Activated naive CD4-positive, alpha-beta T cell treated with anti-CD3 and anti-CD28 coated beads, Interleukin-2, amount 50 U/mL, for 72 hours (primary cell): ENCODE data around the gene CCDC152. TPM values are rescaled to one million over a fixed set of nuclear protein-coding genes. Genes with fewer than 3 reads are reported as not detected.
"Not testable (repeated sequence)": the region's sequence is repeated elsewhere in the genome, so short reads cannot be mapped to it uniquely, and the experiment has no call there.

Experiments
- ATAC-seq, 2 donors: fragments of 150-1000 bp; cut with Tn5 transposase; 2 replicates each; pipeline ENCODE4 v1.10.0; 2021; ENCODE audit warnings: mild to moderate bottlenecking in 2 of 2, moderate library complexity in 2 of 2
- DNase-seq, 2 donors: peaks; one replicate each; pipeline ENCODE4 v3.0.0; 2021 to 2022; ENCODE audit warnings: low spot score in 2 of 2
- H3K27ac Mint-ChIP-seq, 2 donors: one replicate each; pipeline ENCODE4 v1.8.0; 2022; ENCODE audit warnings: mild to moderate bottlenecking in 2 of 2, mixed read lengths in 2 of 2
- H3K36me3 Mint-ChIP-seq, 2 donors: one replicate each; pipeline ENCODE4 v1.8.0; 2022; ENCODE audit warnings: mixed read lengths in 2 of 2
- H3K9me3 Mint-ChIP-seq, 2 donors: one replicate each; pipeline ENCODE4 v1.8.0; 2022; ENCODE audit warnings: mixed read lengths in 2 of 2
- total RNA-seq, 2 donors: library from RNA; stranded (reverse); gene quantifications; one replicate each; pipeline ENCODE4 v1.2.3, GENCODE V29; 2022

Gene CCDC152
- total RNA-seq, 2 donors from 2014 or later: 1.3 to 9.0 TPM

- Mint-ChIP-seq H3K36me3 (no peaks in the 10 kb centered on the region), H3K9me3 (no peaks in the 10 kb centered on the region), H3K27ac (no peak overlapping the region)
- DNase-seq (no peak), ATAC-seq (no peak)
Measured at GRCh38 chr5:42826757-42827515, 70.3 kb downstream of the CCDC152 start.

- no peaks in the 10 kb centered on the region for H3K36me3 Mint-ChIP-seq
Measured at GRCh38 chr5:42828671-42829070, 72.1 kb downstream of the CCDC152 start.

GRCh38 chr5:42830924-42831323 lies 74.3 kb downstream of the CCDC152 start:
- DNase-seq (no peak), ATAC-seq (no peak)
- no peaks in the 10 kb centered on the region for H3K36me3 Mint-ChIP-seq
- no peak overlapping the region for H3K27ac Mint-ChIP-seq
- H3K9me3 Mint-ChIP-seq: peaks cover 3 to 5% of the 10 kb centered on the region in 2 donors

More at GRCh38 chr5:42828671-42829070, 72.1 kb downstream of the CCDC152 start:
- ATAC-seq (no peak), DNase-seq (no peak)
- Mint-ChIP-seq H3K27ac (no peak overlapping the region), H3K9me3 (peaks cover 0 to under 1% of the 10 kb centered on the region in 2 donors)

GRCh38 chr5:42832060-42832459 lies 75.4 kb downstream of the CCDC152 start:
- ATAC-seq (no peak), DNase-seq (no peak)
- no peak overlapping the region for H3K27ac Mint-ChIP-seq
- peaks cover 3 to 5% of the 10 kb centered on the region in 2 donors for H3K9me3 Mint-ChIP-seq
- H3K36me3 Mint-ChIP-seq: no peaks in the 10 kb centered on the region

GRCh38 chr5:42836070-42836769 lies 79.6 kb downstream of the CCDC152 start:
- DNase-seq (no peak), ATAC-seq (no peak)
- Mint-ChIP-seq H3K36me3 (no peaks in the 10 kb centered on the region), H3K9me3 (peaks cover 3 to 7% of the 10 kb centered on the region in 2 donors), H3K27ac (no peak overlapping the region)

GRCh38 chr5:42837601-42838000 lies 81.0 kb downstream of the CCDC152 start:
- no peak overlapping the region for H3K27ac Mint-ChIP-seq
- ATAC-seq (no peak), DNase-seq (no peak)
- H3K36me3 Mint-ChIP-seq: no peaks in the 10 kb centered on the region
- H3K9me3 Mint-ChIP-seq: peaks cover 3 to 7% of the 10 kb centered on the region in 2 donors

GRCh38 chr5:42839196-42839595 lies 82.6 kb downstream of the CCDC152 start:
- ATAC-seq: no peak
- no peak for DNase-seq
- no peaks in the 10 kb centered on the region for H3K36me3 Mint-ChIP-seq
- H3K9me3 Mint-ChIP-seq: peaks cover 3% of the 10 kb centered on the region in 2 donors
- no peak overlapping the region for H3K27ac Mint-ChIP-seq

- H3K9me3 Mint-ChIP-seq: peaks cover 3% of the 10 kb centered on the region in 2 donors
- H3K36me3 Mint-ChIP-seq: no peaks in the 10 kb centered on the region
- DNase-seq: no peak
- H3K27ac Mint-ChIP-seq: no peak overlapping the region
- no peak for ATAC-seq
Measured at GRCh38 chr5:42840269-42840668, 83.7 kb downstream of the CCDC152 start.

- Mint-ChIP-seq H3K27ac (no peak overlapping the region), H3K36me3 (no peaks in the 10 kb centered on the region), H3K9me3 (peaks cover 0 to 3% of the 10 kb centered on the region in 2 donors)
- DNase-seq (no peak), ATAC-seq (no peak)
Measured at GRCh38 chr5:42840842-42841567, 84.4 kb downstream of the CCDC152 start.

- ATAC-seq: no peak
Measured at GRCh38 chr5:42842921-42843641, 86.5 kb downstream of the CCDC152 start.

GRCh38 chr5:42843675-42844292 lies 87.2 kb downstream of the CCDC152 start:
- no peak for DNase-seq
- no peaks in the 10 kb centered on the region for H3K9me3 Mint-ChIP-seq
- H3K27ac Mint-ChIP-seq: no peak overlapping the region
- H3K36me3 Mint-ChIP-seq: no peaks in the 10 kb centered on the region
- ATAC-seq: no peak

More at GRCh38 chr5:42842921-42843641, 86.5 kb downstream of the CCDC152 start:
- Mint-ChIP-seq H3K9me3 (no peaks in the 10 kb centered on the region), H3K27ac (no peak overlapping the region), H3K36me3 (no peaks in the 10 kb centered on the region)
- DNase-seq: no peak

GRCh38 chr5:42844408-42844807 lies 87.8 kb downstream of the CCDC152 start:
- not testable (repeated sequence) for H3K9me3 Mint-ChIP-seq, H3K27ac Mint-ChIP-seq, ATAC-seq, H3K36me3 Mint-ChIP-seq, DNase-seq

- no peak overlapping the region for H3K27ac Mint-ChIP-seq
- H3K36me3 Mint-ChIP-seq: no peaks in the 10 kb centered on the region
- no peak for ATAC-seq
- H3K9me3 Mint-ChIP-seq: no peaks in the 10 kb centered on the region
- no peak for DNase-seq
Measured at GRCh38 chr5:42848545-42848944, 91.9 kb downstream of the CCDC152 start.

- Mint-ChIP-seq H3K27ac (no peak overlapping the region), H3K9me3 (no peaks in the 10 kb centered on the region), H3K36me3 (no peaks in the 10 kb centered on the region)
- no peak for DNase-seq
- ATAC-seq: peak in 1 of 2 donors; percentile 48
Measured at GRCh38 chr5:42851481-42851880, 94.9 kb downstream of the CCDC152 start.
